Measurements from ENCODE around the gene LRIT2.

LRIT2 gene

GRCh38 chr10:84208023-84208422 is 17.3 kb downstream of the LRIT2 start:
- H3K27me3 Mint-ChIP-seq: no peaks in the 10 kb centered on the region
- H3K27ac Mint-ChIP-seq: no peak overlapping the region
- ATAC-seq (replicated peaks) (no peak), DNase-seq (no peak)
- H3K4me1 Mint-ChIP-seq (ENCODE audit: low read depth in 2 of 2): peaks cover 5 to 7% of the 10 kb centered on the region in 2 donors
- no peaks in the 10 kb centered on the region for H3K9me3 Mint-ChIP-seq
- no peaks in the 10 kb centered on the region for H3K36me3 Mint-ChIP-seq (ENCODE audit: insufficient read depth)
- H3K4me3 Mint-ChIP-seq: no peak overlapping the region

DNA sequence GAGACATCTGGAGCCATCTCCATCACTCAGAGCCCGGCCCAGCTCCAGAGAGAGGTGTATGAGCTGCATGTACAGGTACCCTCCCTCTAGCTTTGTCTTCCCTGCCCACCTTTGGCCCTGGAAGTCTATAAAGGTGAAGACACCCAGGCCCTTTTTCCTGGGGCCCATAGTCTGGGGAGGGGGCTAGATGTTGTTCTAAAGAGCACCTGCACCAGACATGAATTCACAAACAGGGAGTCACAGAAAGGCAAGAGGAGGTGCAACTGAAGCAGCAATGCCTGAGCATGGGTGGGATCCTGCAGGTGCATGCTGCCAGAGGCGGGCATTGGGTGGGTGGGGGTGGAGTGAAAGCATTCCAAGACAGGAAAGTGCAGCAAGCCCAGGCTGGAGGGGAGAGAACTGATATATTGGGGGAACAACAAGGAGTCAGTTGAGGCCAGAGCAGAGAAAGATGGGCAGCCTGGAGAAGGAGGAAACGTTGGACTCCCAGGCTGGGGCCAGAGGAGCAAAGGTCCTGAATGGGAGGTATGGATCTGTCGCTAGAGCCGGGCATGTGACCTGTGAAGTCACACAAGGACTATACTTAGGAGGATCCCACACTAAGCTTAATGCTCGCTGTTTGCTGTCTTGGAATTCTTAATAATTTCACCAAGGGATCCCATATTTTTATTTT is 19.4 kb downstream of the LRIT2 start:
- peaks cover 5 to 7% of the 10 kb centered on the region in 2 donors for H3K4me1 Mint-ChIP-seq (ENCODE audit: low read depth in 2 of 2)
- H3K4me3 Mint-ChIP-seq: no peak overlapping the region
- H3K36me3 Mint-ChIP-seq (ENCODE audit: insufficient read depth): no peaks in the 10 kb centered on the region
- ATAC-seq (replicated peaks): no peak
- H3K9me3 Mint-ChIP-seq: no peaks in the 10 kb centered on the region
- no peak for DNase-seq
- H3K27ac Mint-ChIP-seq: peak overlapping the region in 1 of 2 donors; percentile 58
- no peaks in the 10 kb centered on the region for H3K27me3 Mint-ChIP-seq

DNA sequence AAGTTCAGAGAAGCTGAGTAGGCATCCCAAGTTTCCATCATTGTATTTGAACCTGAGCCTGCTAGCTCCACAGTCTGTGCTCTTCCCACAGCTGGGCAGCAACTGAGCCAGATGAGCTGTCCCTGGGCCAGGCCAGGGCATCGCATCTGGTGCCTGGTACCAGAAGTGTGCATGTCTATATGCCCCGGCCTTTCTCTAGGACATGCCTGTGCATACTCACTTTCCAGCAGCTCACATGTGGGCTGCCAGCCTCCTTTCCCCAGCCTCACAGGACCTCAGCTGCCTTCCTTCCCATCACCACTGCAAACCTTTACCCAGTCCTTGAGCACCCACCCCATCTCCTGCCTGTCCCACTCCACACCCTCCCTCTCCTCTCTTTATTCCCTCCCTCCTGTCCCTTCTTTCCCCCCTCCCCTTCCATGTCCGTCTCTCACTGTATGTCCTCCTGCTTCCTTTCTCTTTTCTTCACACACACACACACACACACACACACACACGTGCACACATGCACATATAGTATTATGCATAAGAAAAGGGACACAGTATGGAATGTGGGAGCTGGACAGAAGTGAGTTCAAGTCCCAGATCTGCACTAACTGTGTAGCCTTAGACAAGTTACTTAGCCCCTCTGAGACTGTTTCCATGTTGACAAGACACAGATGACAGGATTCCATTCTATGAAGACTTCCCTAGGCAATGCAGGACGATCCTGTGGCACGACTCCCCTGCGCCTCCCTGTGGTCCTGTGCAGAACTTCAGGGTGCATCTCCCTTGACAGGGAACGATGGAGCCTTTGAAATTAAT is 20.1 kb downstream of the LRIT2 start:
- ATAC-seq (replicated peaks) (peak; percentile 97), DNase-seq (peak; percentile 78 to 81 (median 81))
- H3K27ac Mint-ChIP-seq: peak overlapping the region in 1 of 2 donors; percentile 58
- H3K4me3 Mint-ChIP-seq: no peak overlapping the region
- H3K9me3 Mint-ChIP-seq: no peaks in the 10 kb centered on the region
- peaks cover 5 to 7% of the 10 kb centered on the region in 2 donors for H3K4me1 Mint-ChIP-seq (ENCODE audit: low read depth in 2 of 2)
- H3K27me3 Mint-ChIP-seq: no peaks in the 10 kb centered on the region
- no peaks in the 10 kb centered on the region for H3K36me3 Mint-ChIP-seq (ENCODE audit: insufficient read depth)

GRCh38 chr10:84204610-84205009 is 20.7 kb downstream of the LRIT2 start:
- no peak for ATAC-seq (replicated peaks)
- Mint-ChIP-seq H3K27me3 (no peaks in the 10 kb centered on the region), H3K36me3 (ENCODE audit: insufficient read depth) (no peaks in the 10 kb centered on the region), H3K9me3 (no peaks in the 10 kb centered on the region), H3K4me1 (ENCODE audit: low read depth in 2 of 2) (peaks cover 5 to 7% of the 10 kb centered on the region in 2 donors), H3K4me3 (no peak overlapping the region), H3K27ac (no peak overlapping the region)
- no peak for DNase-seq

GRCh38 chr10:84204122-84204521 is 21.2 kb downstream of the LRIT2 start:
- no peak overlapping the region for H3K4me3 Mint-ChIP-seq
- H3K4me1 Mint-ChIP-seq (ENCODE audit: low read depth in 2 of 2): peaks cover 5 to 7% of the 10 kb centered on the region in 2 donors
- no peaks in the 10 kb centered on the region for H3K9me3 Mint-ChIP-seq
- H3K36me3 Mint-ChIP-seq (ENCODE audit: insufficient read depth): no peaks in the 10 kb centered on the region
- no peaks in the 10 kb centered on the region for H3K27me3 Mint-ChIP-seq
- DNase-seq (no peak), ATAC-seq (replicated peaks) (peak; percentile 26)
- H3K27ac Mint-ChIP-seq: no peak overlapping the region

DNA sequence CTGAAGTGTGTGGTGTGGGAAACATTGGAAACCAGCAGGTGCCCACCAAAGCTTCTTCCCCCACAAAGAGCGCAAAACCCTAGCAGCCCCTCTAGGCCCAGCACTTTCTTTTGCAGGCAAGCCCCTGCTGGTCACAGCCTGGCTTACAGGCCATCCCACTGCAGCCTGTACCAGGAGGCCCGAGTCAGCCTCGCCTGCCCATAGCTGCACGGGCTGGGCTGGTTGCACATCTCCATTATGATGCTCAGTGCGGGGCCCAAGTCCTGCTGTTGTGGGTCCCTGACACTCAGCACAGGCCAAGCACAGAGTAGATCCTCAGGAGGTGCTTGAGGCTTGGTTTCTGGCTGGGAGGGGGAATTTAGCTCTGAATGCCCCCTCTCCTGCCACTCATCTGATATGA is 23.0 kb downstream of the LRIT2 start:
- H3K4me3 Mint-ChIP-seq: no peak overlapping the region
- no peak for DNase-seq
- H3K9me3 Mint-ChIP-seq: no peaks in the 10 kb centered on the region
- no peak for ATAC-seq (replicated peaks)
- no peaks in the 10 kb centered on the region for H3K27me3 Mint-ChIP-seq
- H3K4me1 Mint-ChIP-seq (ENCODE audit: low read depth in 2 of 2): peaks cover 5 to 7% of the 10 kb centered on the region in 2 donors
- peak overlapping the region in 1 of 2 donors; percentile 28 for H3K27ac Mint-ChIP-seq
- no peaks in the 10 kb centered on the region for H3K36me3 Mint-ChIP-seq (ENCODE audit: insufficient read depth)

DNA sequence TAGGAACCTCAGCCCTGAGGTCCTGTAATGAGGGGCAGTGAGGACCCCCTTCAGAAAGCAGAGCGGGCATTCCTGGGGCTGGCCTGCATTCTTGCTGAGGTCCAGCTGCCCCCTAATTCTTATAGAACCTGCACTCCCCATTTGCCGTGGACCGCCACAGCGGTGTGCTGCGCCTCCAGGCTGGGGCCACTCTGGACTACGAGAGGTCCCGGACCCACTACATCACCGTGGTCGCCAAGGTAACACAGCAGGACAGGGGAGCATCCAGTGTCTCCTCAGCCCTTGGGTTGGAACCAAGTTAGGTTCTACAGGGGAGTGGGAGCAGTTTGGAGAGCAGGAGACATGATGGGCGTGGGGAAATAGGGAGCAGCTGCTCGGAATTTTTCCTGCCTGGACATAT is 23.7 kb downstream of the LRIT2 start:
- no peak for ATAC-seq (replicated peaks)
- H3K36me3 Mint-ChIP-seq (ENCODE audit: insufficient read depth): no peaks in the 10 kb centered on the region
- H3K9me3 Mint-ChIP-seq: no peaks in the 10 kb centered on the region
- no peak overlapping the region for H3K4me3 Mint-ChIP-seq
- no peak for DNase-seq
- no peaks in the 10 kb centered on the region for H3K27me3 Mint-ChIP-seq
- H3K27ac Mint-ChIP-seq: peak overlapping the region in 1 of 2 donors; percentile 28
- peaks cover 5 to 7% of the 10 kb centered on the region in 2 donors for H3K4me1 Mint-ChIP-seq (ENCODE audit: low read depth in 2 of 2)

DNA sequence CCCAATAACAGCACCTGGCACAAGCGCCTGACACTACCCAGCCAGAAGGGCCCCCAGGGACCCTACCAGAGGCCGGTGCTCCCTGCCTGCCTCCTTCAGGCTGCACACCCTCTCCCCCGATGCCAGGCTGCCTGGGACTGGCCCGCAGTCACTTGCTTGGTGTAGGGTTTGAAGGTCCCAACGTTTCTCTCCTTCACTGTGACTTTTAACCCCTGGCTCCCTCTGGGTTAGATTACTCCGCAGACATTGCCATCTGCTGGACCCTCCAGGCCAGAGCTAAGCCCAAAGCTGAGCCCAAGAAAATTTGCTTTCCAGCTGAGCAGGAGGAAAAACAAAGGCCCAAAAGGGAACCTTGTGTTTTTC is 24.1 kb downstream of the LRIT2 start:
- Mint-ChIP-seq H3K36me3 (ENCODE audit: insufficient read depth) (no peaks in the 10 kb centered on the region), H3K9me3 (no peaks in the 10 kb centered on the region), H3K27ac (no peak overlapping the region), H3K27me3 (no peaks in the 10 kb centered on the region), H3K4me1 (ENCODE audit: low read depth in 2 of 2) (peaks cover 5 to 7% of the 10 kb centered on the region in 2 donors), H3K4me3 (no peak overlapping the region)
- DNase-seq (no peak), ATAC-seq (replicated peaks) (no peak)

DNA sequence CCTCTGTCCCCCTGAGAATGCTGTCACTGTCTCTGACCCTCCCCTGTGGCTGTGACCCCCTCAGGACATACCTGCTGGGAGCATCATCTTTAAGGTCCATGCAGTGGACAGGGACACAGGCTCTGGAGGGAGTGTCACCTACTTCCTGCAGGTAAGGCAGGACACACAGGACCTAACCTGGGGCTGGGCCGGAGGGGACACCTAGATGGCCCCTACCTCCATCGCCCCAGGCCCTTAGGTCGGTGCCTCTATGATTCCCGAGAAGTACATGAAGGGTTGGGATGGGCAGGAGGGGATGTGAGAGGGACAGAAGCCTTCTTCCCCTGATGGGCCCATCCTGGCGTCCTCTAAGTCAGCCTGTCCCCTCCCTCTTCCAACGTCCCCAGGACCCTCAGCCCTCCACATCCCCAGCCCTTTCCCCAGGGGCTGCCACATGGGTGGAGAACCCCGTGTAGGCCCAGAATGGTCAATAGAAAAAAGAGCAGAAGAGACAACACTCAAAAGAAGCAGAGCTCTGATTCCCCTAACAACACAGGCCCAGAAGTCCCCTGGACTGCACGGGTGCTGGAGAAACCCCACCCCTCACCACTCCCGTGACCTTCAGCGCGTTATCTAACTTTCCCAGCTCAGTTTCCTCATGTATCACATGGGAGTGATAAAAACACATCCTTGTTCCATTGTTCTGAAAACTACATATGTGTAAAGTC is 24.7 kb downstream of the LRIT2 start:
- DNase-seq: no peak
- ATAC-seq (replicated peaks): no peak
- H3K9me3 Mint-ChIP-seq: no peaks in the 10 kb centered on the region
- no peaks in the 10 kb centered on the region for H3K36me3 Mint-ChIP-seq (ENCODE audit: insufficient read depth)
- peak overlapping the region in 1 of 2 donors; percentile 42 for H3K27ac Mint-ChIP-seq
- H3K27me3 Mint-ChIP-seq: no peaks in the 10 kb centered on the region
- H3K4me3 Mint-ChIP-seq: no peak overlapping the region
- peaks cover 7 to 8% of the 10 kb centered on the region in 2 donors for H3K4me1 Mint-ChIP-seq (ENCODE audit: low read depth in 2 of 2)

GRCh38 chr10:84198206-84198915 is 27.0 kb downstream of the LRIT2 start:
- Mint-ChIP-seq H3K4me1 (ENCODE audit: low read depth in 2 of 2) (peaks cover 8 to 16% of the 10 kb centered on the region in 2 donors), H3K36me3 (ENCODE audit: insufficient read depth) (no peaks in the 10 kb centered on the region), H3K27ac (no peak overlapping the region), H3K9me3 (no peaks in the 10 kb centered on the region), H3K27me3 (no peaks in the 10 kb centered on the region), H3K4me3 (no peak overlapping the region)
- no peak for DNase-seq
- no peak for ATAC-seq (replicated peaks)

DNA sequence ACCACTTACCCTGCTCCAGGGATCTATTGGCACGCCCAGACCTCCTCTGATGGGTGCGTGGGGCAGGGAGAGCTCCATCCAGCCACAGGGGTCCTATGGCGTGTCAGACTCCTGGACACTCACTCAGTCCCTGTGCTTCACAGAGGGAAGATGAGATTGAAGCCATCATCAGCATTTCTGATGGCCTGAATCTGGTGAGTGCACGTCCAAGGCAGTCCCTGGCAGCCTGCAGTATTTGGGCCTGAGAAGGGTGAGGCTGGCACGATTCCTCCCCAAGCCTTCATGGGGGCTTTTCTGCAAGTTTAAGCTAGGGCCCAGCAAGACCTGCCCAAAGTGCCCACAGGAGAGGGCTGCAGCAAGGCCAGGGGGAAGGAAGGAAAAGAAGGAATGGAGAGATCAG is 27.7 kb downstream of the LRIT2 start:
- Mint-ChIP-seq H3K9me3 (no peaks in the 10 kb centered on the region), H3K27me3 (no peaks in the 10 kb centered on the region), H3K27ac (no peak overlapping the region), H3K4me3 (no peak overlapping the region), H3K36me3 (ENCODE audit: insufficient read depth) (no peaks in the 10 kb centered on the region), H3K4me1 (ENCODE audit: low read depth in 2 of 2) (peaks cover 8 to 17% of the 10 kb centered on the region in 2 donors)
- DNase-seq: no peak
- no peak for ATAC-seq (replicated peaks)

GRCh38 chr10:84196941-84197340 is 28.4 kb downstream of the LRIT2 start:
- H3K27me3 Mint-ChIP-seq: no peaks in the 10 kb centered on the region
- ATAC-seq (replicated peaks): no peak

DNA sequence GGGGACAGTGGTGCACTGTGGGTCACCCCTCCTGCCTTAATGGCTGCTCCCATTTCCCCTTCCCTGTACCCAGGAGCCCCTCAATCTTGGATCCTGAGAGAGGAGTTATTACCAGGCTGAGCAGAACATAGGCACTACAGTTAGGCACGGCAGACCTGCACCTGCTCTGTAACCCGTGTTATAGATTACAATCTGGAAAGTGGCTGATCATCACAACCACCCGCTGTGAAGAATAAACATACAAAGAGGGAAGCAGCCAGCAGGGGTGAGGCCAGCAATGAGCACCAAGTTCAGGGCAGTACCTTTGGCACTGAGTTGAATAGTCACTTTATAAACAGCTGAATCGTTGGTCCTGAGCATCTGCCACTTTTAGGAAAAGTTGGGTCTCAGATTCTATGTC is 29.3 kb downstream of the LRIT2 start:
- Mint-ChIP-seq H3K27me3 (no peaks in the 10 kb centered on the region), H3K4me1 (ENCODE audit: low read depth in 2 of 2) (peaks cover 14 to 27% of the 10 kb centered on the region in 2 donors), H3K4me3 (peak overlapping the region in 1 of 2 donors; percentile 75), H3K27ac (peak overlapping the region in 1 of 2 donors; percentile 46), H3K36me3 (ENCODE audit: insufficient read depth) (no peaks in the 10 kb centered on the region), H3K9me3 (no peaks in the 10 kb centered on the region)
- ATAC-seq (replicated peaks) (no peak), DNase-seq (no peak)

More at GRCh38 chr10:84196941-84197340, 28.4 kb downstream of the LRIT2 start:
- no peak overlapping the region for H3K4me3 Mint-ChIP-seq
- H3K27ac Mint-ChIP-seq: peak overlapping the region in 1 of 2 donors; percentile 46
- no peaks in the 10 kb centered on the region for H3K9me3 Mint-ChIP-seq
- no peaks in the 10 kb centered on the region for H3K36me3 Mint-ChIP-seq (ENCODE audit: insufficient read depth)
- H3K4me1 Mint-ChIP-seq (ENCODE audit: low read depth in 2 of 2): peaks cover 8 to 21% of the 10 kb centered on the region in 2 donors
- DNase-seq: no peak
